GM18867 (cell line): Measurements from ENCODE around the gene RAD51B.
"Not testable (repeated sequence)": the region's sequence is repeated elsewhere in the genome, so short reads cannot be mapped to it uniquely, and the experiment has no call there.

Source experiments
- ATAC-seq: cut with Tn5 transposase; IDR thresholded peaks from one replicate; pipeline ENCODE4 v1.9.1; 2021; ENCODE audit warnings: mild to moderate bottlenecking, moderate library complexity; ENCODE audit not compliant: unreplicated experiment

RAD51B gene

GRCh38 chr14:68018598-68018997 is 199.0 kb downstream of the RAD51B start:
- ATAC-seq: no peak

- no peak for ATAC-seq
Observed at GRCh38 chr14:68020493-68020892, 200.9 kb downstream of the RAD51B start.

GRCh38 chr14:68020999-68021663 is 201.6 kb downstream of the RAD51B start:
- no peak for ATAC-seq

GRCh38 chr14:68027276-68027675 is 207.7 kb downstream of the RAD51B start:
- no peak for ATAC-seq

GRCh38 chr14:68028075-68028474 is 208.5 kb downstream of the RAD51B start:
- ATAC-seq: no peak

GRCh38 chr14:68031011-68031410 is 211.4 kb downstream of the RAD51B start:
- not testable (repeated sequence) for ATAC-seq

GRCh38 chr14:68032154-68032553 is 212.6 kb downstream of the RAD51B start:
- no peak for ATAC-seq

- no peak for ATAC-seq
Observed at GRCh38 chr14:68033336-68033932, 213.9 kb downstream of the RAD51B start.

- ATAC-seq: no peak
Observed at GRCh38 chr14:68034896-68035295, 215.3 kb downstream of the RAD51B start.

- no peak for ATAC-seq
Observed at GRCh38 chr14:68036202-68036601, 216.6 kb downstream of the RAD51B start.

GRCh38 chr14:68039593-68039992 is 220.0 kb downstream of the RAD51B start:
- no peak for ATAC-seq

GRCh38 chr14:68040633-68041369 is 221.2 kb downstream of the RAD51B start:
- no peak for ATAC-seq

- ATAC-seq: no peak
Observed at GRCh38 chr14:68041876-68042354, 222.3 kb downstream of the RAD51B start.

- ATAC-seq: no peak
Observed at GRCh38 chr14:68042586-68043210, 223.1 kb downstream of the RAD51B start.

- ATAC-seq: no peak
Observed at GRCh38 chr14:68043752-68044151, 224.2 kb downstream of the RAD51B start.

- no peak for ATAC-seq
Observed at GRCh38 chr14:68047906-68048305, 228.3 kb downstream of the RAD51B start.

GRCh38 chr14:68048815-68049214 is 229.2 kb downstream of the RAD51B start:
- not testable (repeated sequence) for ATAC-seq

- no peak for ATAC-seq
Observed at GRCh38 chr14:68050177-68050576, 230.6 kb downstream of the RAD51B start.

GRCh38 chr14:68051146-68051545 is 231.6 kb downstream of the RAD51B start:
- ATAC-seq: no peak

GRCh38 chr14:68060198-68060597 is 240.6 kb downstream of the RAD51B start:
- ATAC-seq: no peak

GRCh38 chr14:68062651-68063050 is 243.1 kb downstream of the RAD51B start:
- ATAC-seq: no peak
